ENCODE measurements around the gene NR2C1. TPM values are rescaled to one million over a fixed set of nuclear protein-coding genes. Genes with fewer than 3 reads are reported as not detected.
"Not testable (repeated sequence)": the region's sequence is repeated elsewhere in the genome, so short reads cannot be mapped to it uniquely, and the experiment has no call there.

NR2C1 gene
- total RNA-seq, 1 donor from 2014 or later = 37.0 TPM

DNA sequence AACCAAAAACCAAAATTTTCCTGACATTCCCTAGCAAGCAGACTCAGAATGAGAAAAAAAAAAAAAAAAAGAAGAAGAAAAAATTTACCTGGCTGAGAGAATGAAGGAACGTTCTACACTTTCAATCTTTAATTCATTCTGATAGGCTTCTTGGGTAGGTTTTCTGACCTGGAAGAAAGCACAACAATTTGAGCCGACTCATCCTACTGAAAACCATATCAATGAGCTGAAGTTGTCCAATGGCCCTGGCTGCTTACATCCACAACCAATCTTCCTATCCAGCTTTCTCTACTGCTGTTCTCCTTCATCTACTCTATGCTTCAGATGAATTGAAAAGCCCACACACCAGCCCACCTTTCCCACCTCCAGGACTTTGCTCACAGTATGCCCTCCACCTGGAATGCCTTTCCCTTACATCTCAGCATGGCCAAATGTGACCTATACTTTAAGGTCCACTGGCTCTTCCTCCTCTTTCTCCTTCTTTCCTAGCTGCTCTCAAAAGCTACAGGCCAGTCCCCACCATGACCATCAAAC, 31.6 kb upstream of the NR2C1 start:
- TF ChIP-seq, protein P1, sequence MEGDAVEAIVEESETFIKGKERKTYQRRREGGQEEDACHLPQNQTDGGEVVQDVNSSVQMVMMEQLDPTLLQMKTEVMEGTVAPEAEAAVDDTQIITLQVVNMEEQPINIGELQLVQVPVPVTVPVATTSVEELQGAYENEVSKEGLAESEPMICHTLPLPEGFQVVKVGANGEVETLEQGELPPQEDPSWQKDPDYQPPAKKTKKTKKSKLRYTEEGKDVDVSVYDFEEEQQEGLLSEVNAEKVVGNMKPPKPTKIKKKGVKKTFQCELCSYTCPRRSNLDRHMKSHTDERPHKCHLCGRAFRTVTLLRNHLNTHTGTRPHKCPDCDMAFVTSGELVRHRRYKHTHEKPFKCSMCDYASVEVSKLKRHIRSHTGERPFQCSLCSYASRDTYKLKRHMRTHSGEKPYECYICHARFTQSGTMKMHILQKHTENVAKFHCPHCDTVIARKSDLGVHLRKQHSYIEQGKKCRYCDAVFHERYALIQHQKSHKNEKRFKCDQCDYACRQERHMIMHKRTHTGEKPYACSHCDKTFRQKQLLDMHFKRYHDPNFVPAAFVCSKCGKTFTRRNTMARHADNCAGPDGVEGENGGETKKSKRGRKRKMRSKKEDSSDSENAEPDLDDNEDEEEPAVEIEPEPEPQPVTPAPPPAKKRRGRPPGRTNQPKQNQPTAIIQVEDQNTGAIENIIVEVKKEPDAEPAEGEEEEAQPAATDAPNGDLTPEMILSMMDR (IDR thresholded peaks at IDR 0.05) = no peak
- intact Hi-C loops (cut with DNase I) = no loop called here
- H3K36me3 ChIP-seq = peaks cover 49% of the 10 kb centered on the region

DNA sequence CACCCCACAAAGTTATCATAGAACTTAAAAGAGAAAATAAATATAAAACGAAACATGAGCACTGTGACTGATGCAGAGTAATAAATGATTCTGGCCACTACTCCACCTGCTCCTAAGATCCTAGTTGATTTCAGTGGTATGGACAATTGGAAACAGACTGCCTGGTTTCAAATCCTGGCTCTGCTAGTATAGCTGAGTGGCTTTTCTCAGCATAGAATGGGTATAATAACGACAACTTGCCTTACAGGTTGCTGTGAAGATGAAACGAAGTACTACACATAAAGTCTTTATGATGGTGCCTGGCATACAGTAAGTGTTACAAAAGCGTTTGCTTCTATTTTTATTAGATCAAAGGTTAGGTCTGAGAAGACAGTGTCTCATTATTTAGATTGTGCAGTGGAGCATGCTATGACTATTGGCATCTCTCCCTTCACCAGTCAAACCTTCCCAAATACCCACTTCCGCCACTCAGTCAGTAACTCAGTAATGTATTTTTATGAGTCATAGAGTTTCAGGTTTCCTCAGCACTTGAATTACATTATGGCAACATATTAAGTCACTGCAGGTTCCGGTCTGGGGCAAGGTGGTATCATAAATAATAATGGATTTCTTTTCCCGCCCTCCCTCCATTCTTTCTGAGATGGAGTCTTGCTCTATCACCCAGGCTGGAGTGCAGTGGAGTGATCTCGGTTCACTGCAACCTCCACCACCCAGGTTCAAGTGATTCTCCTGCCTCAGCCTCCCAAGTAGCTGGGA, 29.7 kb upstream of the NR2C1 start:
- H3K27ac ChIP-seq = no peak overlapping the region
- peak; percentile 54 for ATAC-seq
- intact Hi-C loops (cut with DNase I) = no loop called here

More for the DNA sequence above, 31.6 kb upstream of the NR2C1 start:
- Histone ChIP-seq H3K27ac (no peak overlapping the region), H3K4me1 (no peaks in the 10 kb centered on the region), H3K27me3 (no peaks in the 10 kb centered on the region), H3K9me3 (no peaks in the 10 kb centered on the region), H3K4me3 (no peak overlapping the region)
- DNase-seq (no peak), ATAC-seq (no peak)

DNA sequence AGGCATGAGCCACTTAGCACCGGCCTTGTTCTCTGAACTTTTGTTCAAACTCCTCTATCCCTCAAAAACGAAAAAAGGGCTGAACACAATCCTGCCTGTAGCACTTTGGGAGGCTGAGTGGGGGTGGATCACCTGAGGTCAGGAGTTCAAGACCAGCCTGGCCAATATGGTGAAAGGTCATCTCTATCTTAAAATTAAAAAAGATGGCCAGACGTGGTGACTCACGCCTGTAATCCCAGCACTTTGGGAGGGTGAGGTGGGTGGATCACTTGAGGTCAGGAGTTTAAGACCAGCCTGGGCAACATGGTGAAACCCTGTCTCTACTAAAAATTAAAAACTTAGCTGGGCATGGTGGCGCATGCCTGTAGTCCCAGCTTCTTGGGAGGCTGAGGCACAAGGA, 28.5 kb upstream of the NR2C1 start:
- peaks cover 38% of the 10 kb centered on the region for H3K36me3 ChIP-seq

More for the DNA sequence above, 29.7 kb upstream of the NR2C1 start:
- H3K36me3 ChIP-seq = peaks cover 49% of the 10 kb centered on the region
- H3K27me3 ChIP-seq = no peaks in the 10 kb centered on the region
- H3K9me3 ChIP-seq = no peaks in the 10 kb centered on the region
- DNase-seq = no peak
- TF ChIP-seq, protein P1 (IDR thresholded peaks at IDR 0.05) = no peak
- no peak overlapping the region for H3K4me3 ChIP-seq
- peaks cover 4% of the 10 kb centered on the region for H3K4me1 ChIP-seq

DNA sequence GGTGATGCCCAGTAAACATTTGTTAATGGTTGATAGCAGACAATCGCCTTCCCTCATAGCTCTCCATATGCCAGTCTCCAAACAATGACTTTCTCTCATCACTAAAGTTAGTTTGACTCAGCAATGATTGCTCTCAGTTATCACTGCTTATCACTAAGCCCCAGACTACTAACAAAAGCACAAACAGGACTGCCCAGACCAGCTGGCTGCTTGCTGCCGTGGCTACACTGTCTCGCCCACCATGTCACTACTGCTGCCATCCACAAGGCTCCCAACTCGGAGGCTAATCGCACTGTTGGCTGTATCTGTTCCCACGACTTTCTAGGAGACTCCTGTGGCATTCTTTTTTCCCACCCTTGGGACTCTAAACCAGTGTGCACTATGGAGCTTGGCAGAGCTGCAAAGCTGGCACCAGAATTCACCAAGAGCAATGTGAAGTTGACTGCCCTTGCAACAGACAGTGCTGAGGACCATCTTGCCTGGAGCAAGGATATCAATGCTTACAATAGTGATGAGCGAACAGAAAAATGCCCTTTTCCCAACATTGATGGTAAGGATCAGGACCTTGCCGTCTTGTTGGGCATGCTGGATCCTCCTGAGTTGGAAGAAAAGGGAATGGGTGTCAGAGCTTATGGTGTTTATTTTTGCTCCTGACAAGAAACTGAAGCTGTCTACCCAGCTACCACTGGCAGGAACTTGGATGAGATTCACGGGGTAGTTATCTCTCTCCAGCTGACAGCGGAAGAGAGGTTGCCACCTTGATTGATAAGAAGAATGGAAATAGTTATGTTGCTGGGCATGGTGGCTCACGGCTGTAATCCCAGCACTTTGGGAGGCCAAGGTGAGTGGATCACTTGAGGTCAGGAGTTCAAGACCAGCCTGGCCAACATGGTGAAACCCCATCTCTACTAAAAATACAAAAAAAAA, 27.1 kb upstream of the NR2C1 start:
- TF ChIP-seq, protein P1 (IDR thresholded peaks at IDR 0.05) = no peak
- Histone ChIP-seq H3K4me3 (no peak overlapping the region), H3K27me3 (no peaks in the 10 kb centered on the region), H3K27ac (no peak overlapping the region), H3K36me3 (peaks cover 34% of the 10 kb centered on the region), H3K4me1 (peaks cover 6% of the 10 kb centered on the region), H3K9me3 (no peaks in the 10 kb centered on the region)
- DNase-seq (no peak), ATAC-seq (no peak)
- intact Hi-C loops (cut with DNase I) = no loop called here

More for the DNA sequence above, 28.5 kb upstream of the NR2C1 start:
- H3K4me3 ChIP-seq; H3K9me3 ChIP-seq; H3K27me3 ChIP-seq; intact Hi-C loops (cut with DNase I); H3K27ac ChIP-seq; H3K4me1 ChIP-seq; ATAC-seq; DNase-seq: not testable (repeated sequence)

DNA sequence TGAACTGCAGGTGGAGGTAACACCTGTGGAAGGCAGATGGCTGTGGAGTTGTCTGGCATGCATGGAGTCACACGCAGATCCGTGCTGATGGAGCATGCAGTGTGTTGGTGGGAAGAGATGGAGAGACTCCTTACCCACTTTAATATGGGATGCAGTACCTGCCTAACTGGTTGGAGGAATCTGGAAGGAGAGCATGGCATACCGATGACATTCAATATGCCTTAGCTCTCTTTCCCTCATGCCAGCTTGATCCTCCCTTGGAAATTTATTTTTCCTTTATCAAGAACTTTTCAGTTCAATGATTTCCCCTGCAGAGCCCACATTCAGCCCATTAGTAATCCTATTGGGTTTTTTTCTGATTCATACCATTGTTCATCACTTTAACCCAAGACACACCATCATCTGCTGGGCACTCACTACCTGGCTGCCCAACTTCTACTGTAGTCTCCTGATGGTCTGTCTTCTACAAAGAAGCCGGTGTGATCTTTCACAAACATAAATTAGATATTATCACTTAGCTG, 25.9 kb upstream of the NR2C1 start:
- intact Hi-C loops (cut with DNase I) = no loop called here
- Histone ChIP-seq H3K36me3 (peaks cover 22% of the 10 kb centered on the region), H3K9me3 (no peaks in the 10 kb centered on the region), H3K4me1 (peaks cover 6% of the 10 kb centered on the region), H3K27ac (no peak overlapping the region), H3K4me3 (no peak overlapping the region), H3K27me3 (no peaks in the 10 kb centered on the region)
- ATAC-seq = no peak
- TF ChIP-seq, protein P1 (IDR thresholded peaks at IDR 0.05) = no peak
- DNase-seq = no peak

Measured in upper lobe of right lung (tissue), 1 donor.